ENCODE data around the gene PLA2G2F. TPM values are rescaled to one million over a fixed set of nuclear protein-coding genes. Genes with fewer than 3 reads are reported as not detected.

Gene PLA2G2F
- total and polyA plus RNA-seq, 2 experiments from 2014 or later: not detected

DNA sequence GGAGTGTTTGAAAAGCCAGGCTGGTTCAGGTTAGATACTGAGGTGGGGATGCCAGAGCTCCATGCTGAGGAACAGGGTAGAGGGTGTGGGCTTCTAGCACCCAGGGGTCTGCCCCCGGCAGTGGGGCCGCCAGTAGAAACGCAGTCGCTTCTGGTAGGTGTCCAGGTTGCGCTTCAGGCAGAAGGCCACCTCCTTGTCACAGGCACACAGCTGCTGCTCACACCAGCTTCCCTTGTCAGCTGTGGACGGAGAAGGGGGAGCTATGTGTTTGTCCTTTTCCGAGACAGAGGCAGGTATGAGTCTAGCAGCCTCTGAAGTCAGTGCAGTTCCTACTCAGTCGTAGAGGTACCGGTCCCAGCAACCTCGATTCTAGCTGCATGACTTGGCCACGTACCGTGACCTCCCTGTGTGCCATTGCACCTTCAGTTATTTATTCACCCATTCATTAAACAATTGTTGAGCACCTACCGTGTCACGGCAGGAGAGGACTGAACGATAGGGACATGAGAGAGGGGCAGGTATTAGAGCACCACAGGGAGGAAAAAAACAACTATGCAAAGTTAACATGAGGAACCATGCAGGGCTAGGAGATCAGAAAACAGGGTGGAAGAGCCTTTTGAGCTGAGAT lies 25.0 kb upstream of the PLA2G2F start:
- Histone ChIP-seq H3K4me3 (no peak overlapping the region), H3K4me1 (ENCODE audit: insufficient read depth) (no peaks in the 10 kb centered on the region), H4K20me1 (ENCODE audit: insufficient read depth, poor library complexity, severe bottlenecking) (no peaks in the 10 kb centered on the region), H3K36me3 (replicated peaks; ENCODE audit: insufficient read depth, low read depth) (no peaks in the 10 kb centered on the region), H3K27me3 (no peaks in the 10 kb centered on the region), H3K27ac (no peak overlapping the region), H3K79me2 (no peaks in the 10 kb centered on the region), H2AFZ (no peak overlapping the region), H3K9me3 (ENCODE audit: low read depth) (no peaks in the 10 kb centered on the region), H3K4me2 (no peak overlapping the region), H3K9me2 (replicated peaks; ENCODE audit: insufficient read depth) (no peaks in the 10 kb centered on the region)
- 66% methylated on average over 15 of the region's 15 CpGs for WGBS (ENCODE audit: low lambda C conversion rate, missing lambda C conversion rate)
- TF ChIP-seq, protein P1, sequence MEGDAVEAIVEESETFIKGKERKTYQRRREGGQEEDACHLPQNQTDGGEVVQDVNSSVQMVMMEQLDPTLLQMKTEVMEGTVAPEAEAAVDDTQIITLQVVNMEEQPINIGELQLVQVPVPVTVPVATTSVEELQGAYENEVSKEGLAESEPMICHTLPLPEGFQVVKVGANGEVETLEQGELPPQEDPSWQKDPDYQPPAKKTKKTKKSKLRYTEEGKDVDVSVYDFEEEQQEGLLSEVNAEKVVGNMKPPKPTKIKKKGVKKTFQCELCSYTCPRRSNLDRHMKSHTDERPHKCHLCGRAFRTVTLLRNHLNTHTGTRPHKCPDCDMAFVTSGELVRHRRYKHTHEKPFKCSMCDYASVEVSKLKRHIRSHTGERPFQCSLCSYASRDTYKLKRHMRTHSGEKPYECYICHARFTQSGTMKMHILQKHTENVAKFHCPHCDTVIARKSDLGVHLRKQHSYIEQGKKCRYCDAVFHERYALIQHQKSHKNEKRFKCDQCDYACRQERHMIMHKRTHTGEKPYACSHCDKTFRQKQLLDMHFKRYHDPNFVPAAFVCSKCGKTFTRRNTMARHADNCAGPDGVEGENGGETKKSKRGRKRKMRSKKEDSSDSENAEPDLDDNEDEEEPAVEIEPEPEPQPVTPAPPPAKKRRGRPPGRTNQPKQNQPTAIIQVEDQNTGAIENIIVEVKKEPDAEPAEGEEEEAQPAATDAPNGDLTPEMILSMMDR (IDR thresholded peaks at IDR 0.05; ENCODE audit: poor library complexity): no peak
- TF ChIP-seq EZH2phosphoT487 (IDR thresholded peaks at IDR 0.05; ENCODE audit: low read depth, severe bottlenecking, unreplicated experiment) (no peak), EZH2 (IDR thresholded peaks at IDR 0.05; ENCODE audit: borderline replicate concordance) (no peak)
- DNase-seq (ENCODE audit: low spot score): no peak

GRCh38 chr1:20115479-20115878 lies 23.6 kb upstream of the PLA2G2F start:
- Histone ChIP-seq H3K4me2 (no peak overlapping the region), H3K27ac (no peak overlapping the region), H3K4me3 (no peak overlapping the region), H3K9me2 (replicated peaks; ENCODE audit: insufficient read depth) (no peaks in the 10 kb centered on the region), H2AFZ (no peak overlapping the region), H3K36me3 (replicated peaks; ENCODE audit: insufficient read depth, low read depth) (no peaks in the 10 kb centered on the region), H3K79me2 (no peaks in the 10 kb centered on the region), H3K4me1 (ENCODE audit: insufficient read depth) (no peaks in the 10 kb centered on the region), H3K27me3 (no peaks in the 10 kb centered on the region), H3K9me3 (ENCODE audit: low read depth) (no peaks in the 10 kb centered on the region), H4K20me1 (ENCODE audit: insufficient read depth, poor library complexity, severe bottlenecking) (no peaks in the 10 kb centered on the region)
- DNase-seq (ENCODE audit: low spot score): no peak
- 88% methylated on average over 4 of the region's 4 CpGs for WGBS (ENCODE audit: low lambda C conversion rate, missing lambda C conversion rate)
- TF ChIP-seq EZH2phosphoT487 (IDR thresholded peaks at IDR 0.05; ENCODE audit: low read depth, severe bottlenecking, unreplicated experiment) (no peak), EZH2 (IDR thresholded peaks at IDR 0.05; ENCODE audit: borderline replicate concordance) (no peak)
- TF ChIP-seq, protein P1 (IDR thresholded peaks at IDR 0.05; ENCODE audit: poor library complexity): no peak

- no peak overlapping the region for H3K4me2 ChIP-seq
These were observed 23.2 kb upstream of the PLA2G2F start for GRCh38 chr1:20115916-20116315.

DNA sequence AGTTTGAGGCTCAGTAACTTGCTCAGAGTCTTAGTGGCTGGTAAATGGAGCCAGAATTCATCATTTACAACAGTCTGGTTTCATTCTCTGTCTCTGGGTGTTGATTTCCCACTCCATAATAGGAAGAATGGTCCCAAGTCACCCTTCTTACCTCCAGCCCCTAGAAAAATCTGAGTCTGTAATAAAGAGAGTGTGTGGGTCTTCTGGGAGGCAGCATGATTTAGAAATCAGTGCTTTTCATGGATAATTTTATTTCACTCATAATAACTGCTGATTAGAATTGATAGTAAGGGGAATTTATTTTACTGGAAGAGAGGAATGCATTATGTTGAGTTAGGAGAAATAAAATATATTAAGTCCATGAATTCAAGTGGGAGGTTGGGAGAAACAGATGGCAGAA lies 21.9 kb upstream of the PLA2G2F start:
- no peaks in the 10 kb centered on the region for H3K79me2 ChIP-seq
- H4K20me1 ChIP-seq (ENCODE audit: insufficient read depth, poor library complexity, severe bottlenecking): no peaks in the 10 kb centered on the region
- H3K9me3 ChIP-seq (ENCODE audit: low read depth): no peaks in the 10 kb centered on the region
- no peak overlapping the region for H3K4me3 ChIP-seq
- no peaks in the 10 kb centered on the region for H3K4me1 ChIP-seq (ENCODE audit: insufficient read depth)
- H2AFZ ChIP-seq: no peak overlapping the region
- H3K36me3 ChIP-seq (replicated peaks; ENCODE audit: insufficient read depth, low read depth): no peaks in the 10 kb centered on the region
- no peaks in the 10 kb centered on the region for H3K27me3 ChIP-seq
- no peaks in the 10 kb centered on the region for H3K9me2 ChIP-seq (replicated peaks; ENCODE audit: insufficient read depth)
- no peak overlapping the region for H3K4me2 ChIP-seq
- no peak overlapping the region for H3K27ac ChIP-seq
- TF ChIP-seq EZH2 (IDR thresholded peaks at IDR 0.05; ENCODE audit: borderline replicate concordance) (no peak), EZH2phosphoT487 (IDR thresholded peaks at IDR 0.05; ENCODE audit: low read depth, severe bottlenecking, unreplicated experiment) (no peak)
- TF ChIP-seq, protein P1 (IDR thresholded peaks at IDR 0.05; ENCODE audit: poor library complexity): no peak
- DNase-seq (ENCODE audit: low spot score): no peak

More at GRCh38 chr1:20115916-20116315, 23.2 kb upstream of the PLA2G2F start:
- DNase-seq (ENCODE audit: low spot score): no peak
- Histone ChIP-seq H3K4me3 (no peak overlapping the region), H3K4me1 (ENCODE audit: insufficient read depth) (no peaks in the 10 kb centered on the region), H3K27ac (no peak overlapping the region), H4K20me1 (ENCODE audit: insufficient read depth, poor library complexity, severe bottlenecking) (no peaks in the 10 kb centered on the region), H3K36me3 (replicated peaks; ENCODE audit: insufficient read depth, low read depth) (no peaks in the 10 kb centered on the region), H3K27me3 (no peaks in the 10 kb centered on the region), H3K79me2 (no peaks in the 10 kb centered on the region), H2AFZ (no peak overlapping the region), H3K9me2 (replicated peaks; ENCODE audit: insufficient read depth) (no peaks in the 10 kb centered on the region), H3K9me3 (ENCODE audit: low read depth) (no peaks in the 10 kb centered on the region)
- no peak for TF ChIP-seq EZH2phosphoT487 (IDR thresholded peaks at IDR 0.05; ENCODE audit: low read depth, severe bottlenecking, unreplicated experiment)
- 92% methylated on average over 7 of the region's 7 CpGs for WGBS (ENCODE audit: low lambda C conversion rate, missing lambda C conversion rate)

Data from hepatocyte (in vitro differentiated cells).